Measurements from ENCODE around the gene ECD.

The ECD gene

DNA sequence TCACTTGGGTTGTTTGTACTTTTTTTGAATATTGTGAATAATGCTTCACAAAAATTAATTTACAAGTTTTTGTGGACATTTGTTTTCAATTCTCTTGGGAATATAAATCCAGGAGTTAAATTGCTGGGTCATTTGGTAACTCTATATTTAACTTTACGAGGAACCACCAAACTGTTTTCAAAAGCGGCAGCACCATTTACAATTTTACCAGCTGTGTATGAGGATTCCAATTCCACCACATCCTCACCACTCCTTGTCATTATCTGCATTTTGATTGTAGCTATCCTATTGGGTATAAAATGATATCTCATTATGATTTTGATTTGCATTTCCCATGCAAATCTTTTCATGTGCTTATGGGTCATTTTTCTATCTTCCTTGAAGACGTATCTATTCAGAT is 61.5 kb downstream of the ECD start:
- H3K36me3 ChIP-seq (replicated peaks): no peaks in the 10 kb centered on the region
- TF ChIP-seq, protein P1, sequence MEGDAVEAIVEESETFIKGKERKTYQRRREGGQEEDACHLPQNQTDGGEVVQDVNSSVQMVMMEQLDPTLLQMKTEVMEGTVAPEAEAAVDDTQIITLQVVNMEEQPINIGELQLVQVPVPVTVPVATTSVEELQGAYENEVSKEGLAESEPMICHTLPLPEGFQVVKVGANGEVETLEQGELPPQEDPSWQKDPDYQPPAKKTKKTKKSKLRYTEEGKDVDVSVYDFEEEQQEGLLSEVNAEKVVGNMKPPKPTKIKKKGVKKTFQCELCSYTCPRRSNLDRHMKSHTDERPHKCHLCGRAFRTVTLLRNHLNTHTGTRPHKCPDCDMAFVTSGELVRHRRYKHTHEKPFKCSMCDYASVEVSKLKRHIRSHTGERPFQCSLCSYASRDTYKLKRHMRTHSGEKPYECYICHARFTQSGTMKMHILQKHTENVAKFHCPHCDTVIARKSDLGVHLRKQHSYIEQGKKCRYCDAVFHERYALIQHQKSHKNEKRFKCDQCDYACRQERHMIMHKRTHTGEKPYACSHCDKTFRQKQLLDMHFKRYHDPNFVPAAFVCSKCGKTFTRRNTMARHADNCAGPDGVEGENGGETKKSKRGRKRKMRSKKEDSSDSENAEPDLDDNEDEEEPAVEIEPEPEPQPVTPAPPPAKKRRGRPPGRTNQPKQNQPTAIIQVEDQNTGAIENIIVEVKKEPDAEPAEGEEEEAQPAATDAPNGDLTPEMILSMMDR (IDR thresholded peaks at IDR 0.05; ENCODE audit: low read depth, low read length, missing control alignments): no peak
- no peak overlapping the region for H3K27ac ChIP-seq
- H3K27me3 ChIP-seq (replicated peaks): no peaks in the 10 kb centered on the region
- in situ Hi-C loops (cut with HindIII; ENCODE audit: low pct_ligation_motif_present, low sequenced_read_pairs): no loop called here
- H3K4me3 ChIP-seq (ENCODE audit: low read depth, low read length): no peak overlapping the region
- no peak for DNase-seq

DNA sequence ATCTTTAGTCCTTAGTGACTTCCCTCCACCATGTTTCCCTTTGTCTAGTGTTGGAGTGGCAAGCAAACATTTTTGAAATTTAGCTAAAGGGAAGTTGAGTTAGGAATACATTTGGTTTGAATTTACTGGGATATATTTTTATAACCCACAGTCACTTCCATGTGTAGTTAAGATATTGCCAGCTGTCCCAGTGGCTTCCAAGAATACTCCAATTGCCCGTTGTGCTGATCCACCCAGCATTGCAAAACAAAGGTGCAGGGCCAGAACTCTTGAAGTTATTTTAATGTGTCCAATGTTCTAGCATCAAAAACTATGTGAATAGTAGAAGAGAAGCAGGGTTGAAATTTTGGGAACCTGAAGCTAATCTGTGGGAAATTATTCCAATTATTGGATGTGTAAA is 68.7 kb downstream of the ECD start:
- Histone ChIP-seq H3K27me3 (replicated peaks) (no peaks in the 10 kb centered on the region), H3K36me3 (replicated peaks) (no peaks in the 10 kb centered on the region), H3K27ac (no peak overlapping the region), H3K4me3 (ENCODE audit: low read depth, low read length) (no peak overlapping the region)
- TF ChIP-seq, protein P1 (IDR thresholded peaks at IDR 0.05; ENCODE audit: low read depth, low read length, missing control alignments): no peak
- no peak for DNase-seq
- in situ Hi-C loops (cut with HindIII; ENCODE audit: low pct_ligation_motif_present, low sequenced_read_pairs): no loop called here

DNA sequence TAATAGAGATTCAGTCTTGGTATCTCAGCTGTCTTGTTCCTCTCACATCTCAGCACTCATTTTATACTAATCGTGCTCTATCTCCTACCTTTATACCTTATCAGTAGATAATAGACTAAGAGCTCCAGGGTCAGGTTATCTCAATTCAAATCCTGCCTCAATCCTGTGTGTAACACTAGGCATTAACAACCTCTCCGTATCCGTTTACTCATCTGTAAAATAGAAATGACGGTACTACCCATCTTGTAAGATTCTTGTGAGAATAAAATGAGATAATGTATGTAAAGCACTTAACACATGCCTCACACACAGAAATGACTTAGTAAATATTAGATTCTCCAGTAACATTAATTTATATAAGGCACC is 70.5 kb downstream of the ECD start:
- no peaks in the 10 kb centered on the region for H3K36me3 ChIP-seq (replicated peaks)
- TF ChIP-seq, protein P1 (IDR thresholded peaks at IDR 0.05; ENCODE audit: low read depth, low read length, missing control alignments): no peak
- no peaks in the 10 kb centered on the region for H3K27me3 ChIP-seq (replicated peaks)
- peak overlapping the region; percentile 84 for H3K27ac ChIP-seq
- peak overlapping the region; percentile 97 for H3K4me3 ChIP-seq (ENCODE audit: low read depth, low read length)
- DNase-seq: no peak
- in situ Hi-C loops (cut with HindIII; ENCODE audit: low pct_ligation_motif_present, low sequenced_read_pairs): no loop called here

DNA sequence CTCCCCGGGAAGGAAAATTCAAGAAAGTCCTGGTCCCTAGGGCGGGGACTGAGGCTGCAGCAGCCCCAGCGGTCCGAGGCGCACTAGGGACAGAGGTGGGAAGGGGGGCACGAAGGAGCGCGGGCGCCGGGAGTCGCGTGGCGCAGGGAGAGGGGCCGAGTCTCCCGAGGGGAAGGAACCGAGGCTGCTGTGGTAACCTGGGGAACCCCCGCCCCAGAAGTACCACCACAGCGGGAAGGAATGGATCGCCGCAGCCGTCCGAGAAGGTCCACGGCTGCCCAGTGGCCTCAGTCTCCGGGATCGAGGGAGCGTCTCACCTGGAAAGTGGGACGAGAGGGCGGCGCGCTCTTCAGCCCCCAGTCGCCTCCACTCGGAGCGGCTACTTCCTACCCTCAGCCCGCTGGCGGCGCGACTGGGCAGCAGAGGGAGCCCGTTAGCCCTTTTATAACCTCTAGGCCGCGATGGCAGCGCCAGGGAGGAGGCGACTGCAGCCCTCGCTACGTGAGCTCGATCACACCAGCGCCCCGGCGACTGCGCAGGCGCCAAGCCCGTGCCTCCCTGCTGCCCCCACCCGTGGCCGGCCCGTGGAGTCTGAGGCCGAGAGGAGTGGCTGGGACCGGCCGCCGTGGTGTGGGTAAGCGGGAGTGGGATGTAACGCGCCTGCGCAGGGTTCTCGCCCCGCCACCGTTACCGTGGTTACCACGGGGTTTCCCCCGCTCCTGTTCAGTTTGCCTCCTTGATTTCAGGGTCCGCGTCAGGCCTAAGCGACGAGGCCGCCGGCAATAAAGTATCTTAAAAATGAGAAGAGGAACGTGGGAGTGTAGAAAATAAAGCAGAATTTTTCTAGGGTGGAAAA is 71.1 kb downstream of the ECD start, which contains the start of gene P4HA1:
Gene P4HA1, minus strand, starts transcription at position 418 of the 856 bp plus-strand sequence. CDS start 21,983 bp downstream, outside the sequence.
- in situ Hi-C loops (cut with HindIII; ENCODE audit: low pct_ligation_motif_present, low sequenced_read_pairs): no loop called here
- DNase-seq: peak; percentile 97
- Histone ChIP-seq H3K27ac (peak within 1 kb of the TSS; percentile 84), H3K36me3 (replicated peaks) (no peaks in the 10 kb centered on the region), H3K4me3 (ENCODE audit: low read depth, low read length) (peak within 1 kb of the TSS; percentile 97), H3K27me3 (replicated peaks) (no peaks in the 10 kb centered on the region)
- TF ChIP-seq, protein P1 (IDR thresholded peaks at IDR 0.05; ENCODE audit: low read depth, low read length, missing control alignments): peak; percentile 81

DNA sequence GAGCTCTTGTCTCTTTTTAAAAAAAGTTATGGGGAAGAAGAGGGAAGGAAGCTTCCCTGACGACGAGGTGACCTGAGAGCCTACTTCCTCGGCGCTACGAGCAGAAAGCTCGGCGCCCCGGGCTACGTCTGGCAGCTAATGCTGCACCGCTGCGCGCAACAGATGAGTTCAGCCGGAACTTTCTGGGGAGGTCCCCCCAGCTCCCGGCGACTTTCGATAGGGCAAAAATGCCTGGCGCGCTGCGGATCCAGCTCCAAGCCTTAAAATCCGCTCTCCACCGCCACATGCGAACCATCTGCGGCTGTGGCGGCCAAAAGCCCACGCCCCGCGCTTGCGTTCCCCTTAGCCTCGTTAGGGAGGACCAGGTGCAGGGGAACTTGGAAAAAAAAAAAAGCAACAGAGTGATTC is 71.8 kb downstream of the ECD start:
- H3K27me3 ChIP-seq (replicated peaks): no peaks in the 10 kb centered on the region
- peak overlapping the region; percentile 97 for H3K4me3 ChIP-seq (ENCODE audit: low read depth, low read length)
- peak overlapping the region; percentile 84 for H3K27ac ChIP-seq
- in situ Hi-C loops (cut with HindIII; ENCODE audit: low pct_ligation_motif_present, low sequenced_read_pairs): no loop called here
- H3K36me3 ChIP-seq (replicated peaks): no peaks in the 10 kb centered on the region
- TF ChIP-seq, protein P1 (IDR thresholded peaks at IDR 0.05; ENCODE audit: low read depth, low read length, missing control alignments): no peak
- DNase-seq: peak; percentile 58
